Astrocyte (in vitro differentiated cells and primary cell): ENCODE data around the gene ZSWIM3. TPM values are rescaled to one million over a fixed set of nuclear protein-coding genes. Genes with fewer than 3 reads are reported as not detected.

Experiments
- DNase-seq: peaks from one replicate; pipeline ENCODE4 v3.0.0-alpha.2; 2010; ENCODE audit warnings: low read depth
- FAIRE-seq: peaks from 2 replicates; lab custom pipeline; 2011; peaks lifted over from hg19 to GRCh38; lab: Jason Lieb, UNC
- H2AFZ ChIP-seq: 2 replicates; pipeline ENCODE4 v1.6.0; 2012; ENCODE audit warnings: low read depth, low read length, inconsistent platforms
- H3K27ac ChIP-seq: 2 replicates; pipeline ENCODE4 v1.5.1; 2011; ENCODE audit warnings: low read depth, low read length, inconsistent platforms
- H3K27me3 ChIP-seq: 2 replicates; pipeline ENCODE4 v1.6.0; 2011; ENCODE audit warnings: low read length, inconsistent platforms; ENCODE audit not compliant: insufficient read depth
- H3K36me3 ChIP-seq: 2 replicates; pipeline ENCODE4 v1.5.1; 2011; ENCODE audit warnings: low read length, inconsistent platforms; ENCODE audit not compliant: insufficient read depth
- H3K4me1 ChIP-seq: 2 replicates; pipeline ENCODE4 v1.5.1; 2011; ENCODE audit warnings: low read length, inconsistent platforms; ENCODE audit not compliant: insufficient read depth
- H3K4me2 ChIP-seq: 2 replicates; pipeline ENCODE4 v1.6.0; 2012; ENCODE audit warnings: low read length, inconsistent platforms
- H3K4me3 ChIP-seq: 2 replicates; pipeline ENCODE4 v1.5.1; 2011; ENCODE audit warnings: low read depth, mild to moderate bottlenecking, low read length, inconsistent platforms; ENCODE audit not compliant: insufficient read depth
- H3K79me2 ChIP-seq: 2 replicates; pipeline ENCODE4 v1.6.0; 2012; ENCODE audit warnings: mild to moderate bottlenecking, low read length, inconsistent platforms; ENCODE audit not compliant: insufficient read depth
- H3K9ac ChIP-seq: 2 replicates; pipeline ENCODE4 v1.6.0; 2012; ENCODE audit warnings: mild to moderate bottlenecking, low read length, inconsistent platforms
- H3K9me3 ChIP-seq: 2 replicates; pipeline ENCODE4 v1.5.1; 2012; ENCODE audit warnings: low read depth, mild to moderate bottlenecking, low read length, inconsistent platforms; ENCODE audit not compliant: insufficient read depth
- H4K20me1 ChIP-seq: 2 replicates; pipeline ENCODE4 v1.6.0; 2012; ENCODE audit warnings: low read length, inconsistent platforms; ENCODE audit not compliant: insufficient read depth
- H3K27ac Mint-ChIP-seq: one replicate; pipeline ENCODE4 v1.8.0; 2021; ENCODE audit warnings: mild to moderate bottlenecking, mixed read lengths; ENCODE audit not compliant: unreplicated experiment
- H3K27me3 Mint-ChIP-seq: one replicate; pipeline ENCODE4 v1.8.0; 2021; ENCODE audit warnings: low read depth, mixed read lengths; ENCODE audit not compliant: unreplicated experiment
- H3K36me3 Mint-ChIP-seq: one replicate; pipeline ENCODE4 v1.8.0; 2021; ENCODE audit warnings: low read depth, mixed read lengths; ENCODE audit not compliant: unreplicated experiment
- H3K4me1 Mint-ChIP-seq: one replicate; pipeline ENCODE4 v1.8.0; 2021; ENCODE audit warnings: low read depth, mixed read lengths; ENCODE audit not compliant: unreplicated experiment
- H3K4me3 Mint-ChIP-seq: one replicate; pipeline ENCODE4 v1.8.0; 2021; ENCODE audit warnings: mild to moderate bottlenecking, moderate library complexity, mixed read lengths; ENCODE audit not compliant: unreplicated experiment
- H3K9me3 Mint-ChIP-seq: one replicate; pipeline ENCODE4 v1.8.0; 2021; ENCODE audit warnings: mild to moderate bottlenecking, mixed read lengths; ENCODE audit not compliant: unreplicated experiment
- CTCF ChIP-seq: IDR thresholded peaks from 2 replicates; pipeline ENCODE4 v1.5.1; 2011; ENCODE audit warnings: low read depth, mild to moderate bottlenecking, inconsistent platforms, low read length, moderate library complexity; ENCODE audit not compliant: insufficient read depth
- EZH2 ChIP-seq: IDR thresholded peaks from 2 replicates; pipeline ENCODE4 v1.6.1; 2012; ENCODE audit warnings: mild to moderate bottlenecking, low read length, inconsistent platforms; ENCODE audit not compliant: insufficient read depth
- total RNA-seq: library from RNA; stranded (reverse); gene quantifications from 2 replicates; pipeline ENCODE4 v1.2.1, GENCODE V29; 2021

Gene ZSWIM3
- total RNA-seq, 1 donor from 2014 or later, result 4.7 TPM

- H3K36me3 Mint-ChIP-seq, result peaks cover 2% of the 10 kb centered on the region
- H3K9me3 Mint-ChIP-seq, result no peaks in the 10 kb centered on the region
- no peaks in the 10 kb centered on the region for H3K36me3 ChIP-seq
- FAIRE-seq, result no peak
- no peaks in the 10 kb centered on the region for H3K27me3 ChIP-seq
- H3K4me1 ChIP-seq, result peaks cover 16% of the 10 kb centered on the region
- H3K9ac ChIP-seq, result no peak overlapping the region
- no peaks in the 10 kb centered on the region for H3K27me3 Mint-ChIP-seq
- no peak overlapping the region for H3K27ac Mint-ChIP-seq
- H4K20me1 ChIP-seq, result no peaks in the 10 kb centered on the region
- H3K4me3 Mint-ChIP-seq, result no peak overlapping the region
- H3K4me3 ChIP-seq, result no peak overlapping the region
- H3K4me2 ChIP-seq, result no peak overlapping the region
- H3K9me3 ChIP-seq, result no peaks in the 10 kb centered on the region
- no peak for DNase-seq
- H3K4me1 Mint-ChIP-seq, result peaks cover 13% of the 10 kb centered on the region
- no peak overlapping the region for H2AFZ ChIP-seq
- TF ChIP-seq CTCF (no peak), EZH2 (no peak)
- peaks cover 9% of the 10 kb centered on the region for H3K79me2 ChIP-seq
- no peak overlapping the region for H3K27ac ChIP-seq
Observed at GRCh38 chr20:45861221-45862075, 4.0 kb downstream of the ZSWIM3 start.

- Mint-ChIP-seq H3K27ac (no peak overlapping the region), H3K4me1 (peaks cover 22% of the 10 kb centered on the region), H3K36me3 (peaks cover 2% of the 10 kb centered on the region), H3K9me3 (no peaks in the 10 kb centered on the region), H3K27me3 (no peaks in the 10 kb centered on the region), H3K4me3 (no peak overlapping the region)
- Histone ChIP-seq H3K4me1 (peaks cover 17% of the 10 kb centered on the region), H3K4me3 (no peak overlapping the region), H3K27ac (no peak overlapping the region), H3K79me2 (no peaks in the 10 kb centered on the region), H3K36me3 (no peaks in the 10 kb centered on the region), H2AFZ (no peak overlapping the region), H3K9me3 (no peaks in the 10 kb centered on the region), H3K9ac (no peak overlapping the region), H3K4me2 (no peak overlapping the region), H4K20me1 (no peaks in the 10 kb centered on the region), H3K27me3 (no peaks in the 10 kb centered on the region)
- FAIRE-seq (no peak), DNase-seq (no peak)
- TF ChIP-seq EZH2 (no peak), CTCF (no peak)
Observed at GRCh38 chr20:45863543-45864470, 6.4 kb downstream of the ZSWIM3 start.
